PC-3 (cell line): ENCODE results near the gene TPST2. TPM values are rescaled to one million over a fixed set of nuclear protein-coding genes. Genes with fewer than 3 reads are reported as not detected.

ENCODE experiments used
- ATAC-seq: fragments of 200-7000 bp; cut with Tn5 transposase; 2 replicates; pipeline ENCODE4 v1.9.1; 2020; ENCODE audit warnings: mild to moderate bottlenecking, moderate library complexity
- BruUV-seq: library from RNA; stranded (reverse); fragments of 400-500 nt; replicated peaks from 2 replicates; lab custom pipeline; 2021; lab: Mats Ljungman, UMichigan
- CTCF ChIA-PET: fragments of 300-600 bp; sonication (Branson Sonifier 250); formaldehyde crosslinking; loops from one replicate; lab custom pipeline; 2022; ENCODE audit warnings: antibody characterized with exemption; lab: Charles Lee
- POLR2A ChIA-PET: fragments of 300-600 bp; sonication (Branson Sonifier 250); formaldehyde crosslinking; loops from one replicate; lab custom pipeline; 2022; ENCODE audit warnings: antibody characterized with exemption; ENCODE audit not compliant: unreplicated experiment; lab: Charles Lee
- DNase-seq: peaks from one replicate; pipeline ENCODE4 v3.0.0-alpha.2; 2015
- H2AFZ ChIP-seq: fragments of 300-600 bp; sonication (generic); 2 replicates; pipeline ENCODE4 v1.6.0; 2016; ENCODE audit warnings: antibody characterized with exemption, low read length
- H3F3A ChIP-seq: fragments of 300-600 bp; sonication (generic); one replicate; pipeline ENCODE4 v1.6.0; 2017; ENCODE audit warnings: antibody characterized with exemption, low read length, control low read depth, mild to moderate bottlenecking; ENCODE audit not compliant: unreplicated experiment
- H3K27ac ChIP-seq: fragments of 300-600 bp; sonication (generic); 2 replicates; pipeline ENCODE4 v1.5.1; 2016; ENCODE audit warnings: mild to moderate bottlenecking, low read length
- H3K27me3 ChIP-seq: fragments of 300-600 bp; sonication (generic); 2 replicates; pipeline ENCODE4 v1.6.1; 2016; ENCODE audit warnings: low read length, mixed read lengths
- H3K36me3 ChIP-seq: fragments of 300-600 bp; sonication (generic); 2 replicates; pipeline ENCODE4 v1.6.1; 2016; ENCODE audit warnings: low read depth, mixed run types, low read length, mixed read lengths
- H3K4me1 ChIP-seq: fragments of 300-600 bp; sonication (generic); 2 replicates; pipeline ENCODE4 v1.5.1; 2016; ENCODE audit warnings: low read length; ENCODE audit not compliant: insufficient read depth
- H3K4me2 ChIP-seq: fragments of 300-600 bp; sonication (generic); 2 replicates; pipeline ENCODE4 v1.6.0; 2016; ENCODE audit warnings: low read length
- H3K4me3 ChIP-seq: fragments of 300-600 bp; sonication (generic); 2 replicates; pipeline ENCODE4 v1.5.1; 2016; ENCODE audit warnings: mild to moderate bottlenecking, low read length, mixed read lengths
- H3K79me2 ChIP-seq: fragments of 300-600 bp; sonication (generic); 2 replicates; pipeline ENCODE4 v1.6.1; 2017; ENCODE audit warnings: low read length, mixed read lengths
- H3K9ac ChIP-seq: fragments of 300-600 bp; sonication (generic); 2 replicates; pipeline ENCODE4 v1.6.0; 2016; ENCODE audit warnings: mild to moderate bottlenecking, low read length
- H3K9me2 ChIP-seq: fragments of 300-600 bp; sonication (generic); replicated peaks from 2 replicates; pipeline ENCODE4 v1.6.1; 2016; ENCODE audit warnings: mixed run types, low read length, mixed read lengths
- H3K9me3 ChIP-seq: fragments of 300-600 bp; sonication (generic); 2 replicates; pipeline ENCODE4 v1.6.1; 2016; ENCODE audit warnings: low read length, mixed read lengths
- H4K20me1 ChIP-seq: fragments of 300-600 bp; sonication (generic); 2 replicates; pipeline ENCODE4 v1.6.1; 2016; ENCODE audit warnings: low read length, mixed read lengths
- EZH2 ChIP-seq: fragments of 300-600 bp; sonication (generic); IDR thresholded peaks from one replicate; pipeline ENCODE4 v1.6.1; 2017; ENCODE audit warnings: antibody characterized with exemption, mild to moderate bottlenecking, low read length; ENCODE audit not compliant: unreplicated experiment
- EZH2phosphoT487 ChIP-seq: fragments of 300-600 bp; sonication (generic); IDR thresholded peaks from 2 replicates; pipeline ENCODE4 v1.6.1; 2018; ENCODE audit warnings: mild to moderate bottlenecking, antibody characterized with exemption, low read length, borderline replicate concordance
- intact Hi-C: fragments of 100-400 bp; cut with micrococcal nuclease; formaldehyde crosslinking; loops from 2 replicates; pipeline ENCODE4 v1.9.0; 2023
- total RNA-seq: library from RNA; depleted of rRNA; stranded (reverse); fragments of >200 nt; gene quantifications from 2 replicates; pipeline ENCODE4 v1.2.3, GENCODE V29; 2014
- TF ChIP-seq, protein P1 (sequence below): fragments of 300-600 bp; sonication (generic); conservative IDR thresholded peaks from 2 replicates; pipeline ENCODE4 v1.5.1; 2017; ENCODE audit warnings: antibody characterized with exemption, low read depth, mild to moderate bottlenecking, low read length

The TPST2 gene
- total RNA-seq, 1 experiment from 2014 or later, result 8.1 TPM

DNA sequence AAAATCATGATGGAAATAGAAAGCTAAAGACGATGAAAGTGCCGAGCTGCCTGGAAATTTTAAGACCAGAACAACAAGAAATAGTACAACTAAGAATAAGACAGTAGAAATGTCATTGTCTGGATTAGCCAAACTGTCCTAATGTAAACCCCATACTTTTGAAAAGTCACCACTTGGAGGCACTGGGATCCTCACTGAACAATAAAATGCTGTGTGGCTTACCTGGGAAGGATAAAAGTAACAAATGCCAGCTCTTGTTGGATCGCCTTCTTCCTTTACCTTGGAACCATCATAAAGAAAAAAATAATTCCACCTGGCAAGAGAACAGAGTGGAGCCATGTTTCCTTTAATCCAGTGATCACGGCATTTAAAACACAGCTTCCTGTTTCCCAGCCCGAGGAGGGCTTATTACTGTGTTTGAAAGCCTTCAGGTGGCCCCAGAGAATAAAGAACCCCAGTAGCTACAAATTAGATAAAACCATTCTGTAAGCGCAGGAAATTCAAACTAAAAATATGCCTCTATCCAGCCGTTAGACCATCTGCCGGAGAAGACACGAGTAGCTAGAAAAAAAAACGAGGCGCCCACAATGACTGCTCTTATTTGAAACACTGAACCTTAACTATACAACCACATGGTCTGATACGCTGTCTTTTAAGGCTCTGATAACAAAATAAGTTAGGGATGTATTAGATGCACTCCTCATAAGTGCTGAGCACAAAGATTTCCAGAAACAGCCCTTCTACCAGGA, 110.7 kb downstream of the TPST2 start:
- 0 out of 2 replicates have a peak overlapping the region, but pooled peaks have one; percentile 13 for H2AFZ ChIP-seq
- TF ChIP-seq, protein P1, sequence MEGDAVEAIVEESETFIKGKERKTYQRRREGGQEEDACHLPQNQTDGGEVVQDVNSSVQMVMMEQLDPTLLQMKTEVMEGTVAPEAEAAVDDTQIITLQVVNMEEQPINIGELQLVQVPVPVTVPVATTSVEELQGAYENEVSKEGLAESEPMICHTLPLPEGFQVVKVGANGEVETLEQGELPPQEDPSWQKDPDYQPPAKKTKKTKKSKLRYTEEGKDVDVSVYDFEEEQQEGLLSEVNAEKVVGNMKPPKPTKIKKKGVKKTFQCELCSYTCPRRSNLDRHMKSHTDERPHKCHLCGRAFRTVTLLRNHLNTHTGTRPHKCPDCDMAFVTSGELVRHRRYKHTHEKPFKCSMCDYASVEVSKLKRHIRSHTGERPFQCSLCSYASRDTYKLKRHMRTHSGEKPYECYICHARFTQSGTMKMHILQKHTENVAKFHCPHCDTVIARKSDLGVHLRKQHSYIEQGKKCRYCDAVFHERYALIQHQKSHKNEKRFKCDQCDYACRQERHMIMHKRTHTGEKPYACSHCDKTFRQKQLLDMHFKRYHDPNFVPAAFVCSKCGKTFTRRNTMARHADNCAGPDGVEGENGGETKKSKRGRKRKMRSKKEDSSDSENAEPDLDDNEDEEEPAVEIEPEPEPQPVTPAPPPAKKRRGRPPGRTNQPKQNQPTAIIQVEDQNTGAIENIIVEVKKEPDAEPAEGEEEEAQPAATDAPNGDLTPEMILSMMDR, result no peak
- TF ChIP-seq EZH2 (no peak), EZH2phosphoT487 (no peak)
- H3K9me3 ChIP-seq, result no peaks in the 10 kb centered on the region
- ATAC-seq, result no peak
- H3K36me3 ChIP-seq, result no peaks in the 10 kb centered on the region
- no peaks in the 10 kb centered on the region for H3F3A ChIP-seq
- no peak overlapping the region for H3K9ac ChIP-seq
- ChIA-PET CTCF (no interaction called here), POLR2A (no interaction called here)
- no TSS peak for BruUV-seq
- H3K9me2 ChIP-seq, result no peaks in the 10 kb centered on the region
- DNase-seq, result no peak
- peak overlapping the region; percentile 15 for H3K4me3 ChIP-seq
- H4K20me1 ChIP-seq, result no peaks in the 10 kb centered on the region
- H3K4me2 ChIP-seq, result peak overlapping the region; percentile 57
- peaks cover 33% of the 10 kb centered on the region for H3K4me1 ChIP-seq
- intact Hi-C loops, result no loop called here
- no peak overlapping the region for H3K27ac ChIP-seq
- H3K79me2 ChIP-seq, result peaks cover 34% of the 10 kb centered on the region
- no peaks in the 10 kb centered on the region for H3K27me3 ChIP-seq

DNA sequence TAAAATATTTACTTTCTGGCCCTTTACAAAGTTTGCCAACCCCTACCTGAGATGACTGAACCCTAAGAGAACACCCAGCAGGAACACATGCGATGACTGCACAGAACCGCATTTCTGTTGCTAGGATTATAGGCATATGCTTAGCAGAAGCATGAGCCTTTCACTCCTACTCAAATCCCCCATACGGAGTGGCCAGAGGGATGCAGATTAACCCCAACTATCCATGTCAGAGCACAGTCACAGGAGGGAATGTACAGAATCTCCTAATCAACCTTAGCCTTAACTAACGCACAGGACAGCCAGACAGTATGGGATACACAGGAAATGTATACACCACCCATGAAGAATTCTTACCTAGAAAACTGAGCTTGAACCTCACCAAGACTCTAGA, 112.6 kb downstream of the TPST2 start:
- CTCF ChIA-PET, result no interaction called here
- no peak for ATAC-seq
- H3K4me3 ChIP-seq, result no peak overlapping the region
- no peaks in the 10 kb centered on the region for H4K20me1 ChIP-seq
- H3K9me3 ChIP-seq, result no peaks in the 10 kb centered on the region
- intact Hi-C loops, result no loop called here
- POLR2A ChIA-PET, result no interaction called here
- peaks cover 25% of the 10 kb centered on the region for H3K79me2 ChIP-seq
- no peak for TF ChIP-seq EZH2phosphoT487
- TF ChIP-seq, protein P1, result no peak
- no peak for TF ChIP-seq EZH2
- no peaks in the 10 kb centered on the region for H3K27me3 ChIP-seq
- H3K4me1 ChIP-seq, result peaks cover 35% of the 10 kb centered on the region
- H3K9ac ChIP-seq, result no peak overlapping the region
- no peak overlapping the region for H3K4me2 ChIP-seq
- H3K27ac ChIP-seq, result no peak overlapping the region
- no peaks in the 10 kb centered on the region for H3K9me2 ChIP-seq
- DNase-seq, result no peak
- no peak overlapping the region for H2AFZ ChIP-seq
- peaks cover 2% of the 10 kb centered on the region; the same call in 1 of the 2 replicates for H3K36me3 ChIP-seq
- no peaks in the 10 kb centered on the region for H3F3A ChIP-seq
- BruUV-seq, result no TSS peak

DNA sequence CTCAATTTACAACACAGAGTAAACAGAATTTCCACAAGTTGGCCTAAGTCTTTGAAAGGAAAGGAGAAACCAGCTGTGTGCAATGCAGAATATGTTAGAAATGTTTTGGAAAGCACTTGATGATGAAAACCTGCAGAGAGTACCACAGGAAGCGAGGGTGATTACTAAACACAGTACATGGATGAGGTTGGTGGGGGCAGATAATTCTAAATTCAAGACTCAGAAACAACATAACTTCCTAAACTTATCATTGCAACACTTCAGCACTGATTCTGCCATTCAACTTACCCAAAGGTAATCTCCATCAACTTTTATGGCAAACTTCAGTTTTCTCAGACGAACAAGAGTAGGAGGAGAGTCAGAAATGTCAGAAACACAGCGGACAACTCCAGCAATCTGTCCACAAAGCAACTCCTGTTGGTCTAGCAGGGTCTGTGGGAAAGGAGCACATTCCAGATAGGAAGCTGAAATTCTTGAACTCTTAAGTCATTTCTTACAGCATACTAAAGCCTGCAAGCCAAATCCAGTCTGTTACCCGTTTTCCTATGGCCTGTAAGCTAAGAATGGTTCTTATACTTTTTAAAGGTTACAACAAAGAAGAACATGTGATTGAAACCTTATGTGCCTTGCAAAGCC, 113.1 kb downstream of the TPST2 start:
- no peak overlapping the region for H3K4me3 ChIP-seq
- no peak overlapping the region for H3K9ac ChIP-seq
- DNase-seq, result no peak
- no peaks in the 10 kb centered on the region for H3K9me2 ChIP-seq
- no peak overlapping the region for H3K4me2 ChIP-seq
- peaks cover 2% of the 10 kb centered on the region; the same call in 1 of the 2 replicates for H3K36me3 ChIP-seq
- intact Hi-C loops, result no loop called here
- H2AFZ ChIP-seq, result no peak overlapping the region
- H3K27ac ChIP-seq, result no peak overlapping the region
- H3K9me3 ChIP-seq, result no peaks in the 10 kb centered on the region
- TF ChIP-seq EZH2phosphoT487 (no peak), EZH2 (no peak)
- TF ChIP-seq, protein P1, result no peak
- ChIA-PET POLR2A (no interaction called here), CTCF (no interaction called here)
- H3F3A ChIP-seq, result peaks cover 3% of the 10 kb centered on the region
- H3K79me2 ChIP-seq, result peaks cover 25% of the 10 kb centered on the region
- ATAC-seq, result no peak
- no peaks in the 10 kb centered on the region for H3K27me3 ChIP-seq
- peaks cover 39% of the 10 kb centered on the region for H3K4me1 ChIP-seq
- BruUV-seq, result no TSS peak
- H4K20me1 ChIP-seq, result no peaks in the 10 kb centered on the region
